GM06990 (cell line): ENCODE measurements around the gene BRINP1.

Source experiments
- DNase-seq: peaks from one replicate; pipeline ENCODE4 v3.0.0-alpha.2; 2011; ENCODE audit not compliant: insufficient read length; ENCODE audit errors: extremely low read depth
- H3K27me3 ChIP-seq: replicated peaks from 2 replicates; pipeline ENCODE4 v1.6.0; 2011; ENCODE audit warnings: low read length; ENCODE audit not compliant: control insufficient read depth, insufficient read depth
- H3K36me3 ChIP-seq: 2 replicates; pipeline ENCODE4 v1.5.1; 2011; ENCODE audit warnings: low read length; ENCODE audit not compliant: control insufficient read depth, insufficient read depth
- H3K4me3 ChIP-seq: replicated peaks from 2 replicates; pipeline ENCODE4 v1.5.1; 2011; ENCODE audit warnings: low read depth, mild to moderate bottlenecking, control low read depth, low read length
- CTCF ChIP-seq: IDR thresholded peaks from 2 replicates; pipeline ENCODE4 v1.5.1; 2011; ENCODE audit warnings: low read length, control low read depth, mild to moderate bottlenecking, inconsistent platforms; ENCODE audit not compliant: insufficient read depth, poor library complexity, severe bottlenecking

BRINP1 gene

DNA sequence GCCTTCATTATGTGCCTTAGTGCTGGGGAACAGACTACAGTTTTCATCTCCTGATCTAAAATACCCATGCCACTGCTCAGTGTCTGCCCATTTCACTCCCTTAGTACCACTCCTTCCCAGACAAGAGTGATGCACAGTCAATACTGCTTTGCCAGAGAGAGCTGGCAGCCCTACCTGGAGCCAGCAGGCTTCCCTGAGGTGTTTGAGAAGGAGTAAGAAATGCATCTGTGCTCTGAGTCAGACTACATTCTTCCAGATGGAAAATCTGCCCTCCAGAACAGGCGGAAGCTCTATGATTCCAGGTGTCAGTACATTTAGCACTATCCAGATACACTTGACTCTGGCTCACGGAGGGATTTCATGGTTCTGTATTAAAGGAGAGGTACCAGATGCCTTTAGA is 209.8 kb downstream of the BRINP1 start:
- Histone ChIP-seq H3K27me3 (no peaks in the 10 kb centered on the region), H3K4me3 (no peak overlapping the region), H3K36me3 (no peaks in the 10 kb centered on the region)
- DNase-seq, result no peak
- TF ChIP-seq CTCF, result no peak

DNA sequence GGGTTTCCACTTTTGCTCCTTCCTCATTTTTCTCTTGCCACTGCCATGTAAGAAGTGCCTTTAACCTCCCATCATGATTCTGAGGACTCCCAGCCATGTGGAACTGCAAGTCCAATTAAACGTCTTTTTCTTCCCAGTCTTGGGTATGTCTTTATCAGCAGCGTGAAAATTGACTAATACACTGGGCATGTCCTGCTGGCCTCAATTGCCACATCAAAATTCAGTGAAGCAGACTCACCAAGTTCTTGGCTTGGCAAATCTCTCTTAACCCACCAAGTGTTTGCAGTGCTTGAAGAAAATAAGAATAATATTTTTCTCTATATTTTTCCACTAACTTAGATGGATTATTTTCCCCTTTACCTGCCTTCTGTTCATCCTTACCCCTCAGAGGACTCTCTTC is 212.0 kb downstream of the BRINP1 start:
- TF ChIP-seq CTCF, result no peak
- Histone ChIP-seq H3K4me3 (no peak overlapping the region), H3K36me3 (no peaks in the 10 kb centered on the region), H3K27me3 (no peaks in the 10 kb centered on the region)
- no peak for DNase-seq

DNA sequence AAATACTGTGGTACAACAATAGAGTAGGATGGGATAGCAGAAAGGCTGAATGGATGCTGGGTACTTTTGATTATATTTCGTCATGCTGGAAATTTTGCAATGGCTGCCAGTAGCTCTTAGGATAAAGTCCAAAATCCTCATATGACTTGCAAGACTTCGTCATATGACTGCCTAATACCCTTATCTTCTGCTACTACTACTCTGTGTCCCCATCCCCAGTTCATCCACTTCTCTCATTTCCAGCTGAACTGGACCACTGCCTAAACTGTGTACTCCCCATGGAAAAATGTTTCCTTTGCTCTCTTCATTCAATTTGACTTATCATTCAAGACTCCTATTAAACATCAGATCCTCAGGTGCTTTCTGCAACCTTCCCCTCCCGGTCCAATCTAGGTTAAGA is 212.9 kb downstream of the BRINP1 start:
- Histone ChIP-seq H3K27me3 (no peaks in the 10 kb centered on the region), H3K36me3 (no peaks in the 10 kb centered on the region), H3K4me3 (no peak overlapping the region)
- no peak for DNase-seq
- TF ChIP-seq CTCF, result no peak

DNA sequence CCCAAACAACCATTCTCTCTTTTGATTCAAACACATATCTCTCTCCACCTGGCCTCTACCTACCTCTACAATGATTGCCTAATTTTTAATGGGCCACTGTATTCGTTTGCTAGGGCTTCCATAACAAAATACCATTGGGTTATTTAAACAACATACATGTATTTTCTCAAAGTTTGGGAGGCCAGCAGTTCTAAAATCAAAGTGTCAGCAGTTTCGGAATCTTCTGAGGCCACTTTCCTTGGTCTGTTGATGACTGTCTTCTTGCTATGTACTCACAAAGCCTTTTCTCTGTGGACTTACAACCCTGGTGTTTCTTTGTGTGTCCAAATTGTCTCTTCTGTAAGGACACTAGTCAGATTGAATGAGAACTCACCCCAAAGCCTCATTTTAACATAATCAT is 214.7 kb downstream of the BRINP1 start:
- Histone ChIP-seq H3K27me3 (no peaks in the 10 kb centered on the region), H3K4me3 (no peak overlapping the region), H3K36me3 (no peaks in the 10 kb centered on the region)
- DNase-seq, result no peak
- TF ChIP-seq CTCF, result no peak

GRCh38 chr9:119153402-119153801 is 215.8 kb downstream of the BRINP1 start:
- Histone ChIP-seq H3K27me3 (no peaks in the 10 kb centered on the region), H3K36me3 (no peaks in the 10 kb centered on the region), H3K4me3 (no peak overlapping the region)
- no peak for DNase-seq
- TF ChIP-seq CTCF, result no peak

DNA sequence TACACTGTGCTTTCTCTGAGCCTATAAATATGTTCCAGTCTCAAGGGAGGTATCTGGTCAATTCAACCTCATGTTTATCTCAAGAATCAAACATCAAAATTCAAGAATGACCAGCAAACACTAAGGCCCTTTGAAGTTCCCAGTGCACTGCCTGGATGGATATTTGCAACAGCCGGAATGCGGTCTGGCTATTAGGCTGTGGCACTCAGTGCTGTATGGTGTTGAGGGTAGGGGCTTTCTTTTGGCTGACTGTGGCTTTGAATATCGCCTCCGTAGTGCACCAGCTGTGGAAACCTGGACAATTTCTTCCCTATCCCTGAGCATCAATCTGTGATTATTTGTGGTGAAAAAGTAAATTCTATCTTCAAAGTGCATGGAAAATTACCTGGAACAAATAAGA is 220.4 kb downstream of the BRINP1 start:
- H3K27me3 ChIP-seq, result no peaks in the 10 kb centered on the region
- no peaks in the 10 kb centered on the region for H3K36me3 ChIP-seq
- no peak for TF ChIP-seq CTCF
- DNase-seq, result no peak
- H3K4me3 ChIP-seq, result no peak overlapping the region
